WTC11 (cell line): ENCODE results near the gene IL1RAPL2.

Experiments
- HMGXB4 ChIP-seq: sonication (generic); formaldehyde crosslinking; IDR thresholded peaks from 2 replicates; pipeline ENCODE4 v1.8.1; 2023; ENCODE audit warnings: mild to moderate bottlenecking, moderate library complexity, missing genetic modification reagents
- NFYB ChIP-seq: sonication (generic); formaldehyde crosslinking; conservative IDR thresholded peaks from 2 replicates; pipeline ENCODE4 v1.8.0; 2022; ENCODE audit warnings: low read depth, missing genetic modification reagents
- RELA ChIP-seq: sonication (generic); formaldehyde crosslinking; IDR thresholded peaks from 2 replicates; pipeline ENCODE4 v1.8.1; 2022; ENCODE audit warnings: missing genetic modification reagents, mild to moderate bottlenecking, borderline replicate concordance
- TP53 ChIP-seq: sonication (generic); formaldehyde crosslinking; IDR thresholded peaks from 2 replicates; pipeline ENCODE4 v1.8.1; 2023; ENCODE audit warnings: mild to moderate bottlenecking, missing genetic modification reagents
- ZNF138 ChIP-seq: sonication (generic); formaldehyde crosslinking; conservative IDR thresholded peaks from 2 replicates; pipeline ENCODE4 v1.8.1; 2022; ENCODE audit warnings: mild to moderate bottlenecking, moderate library complexity, missing genetic modification reagents
- ZNF263 ChIP-seq: sonication (generic); formaldehyde crosslinking; IDR thresholded peaks from 2 replicates; pipeline ENCODE4 v1.8.1; 2022; ENCODE audit warnings: low read depth, mild to moderate bottlenecking, moderate library complexity, missing genetic modification reagents
- ZNF671 ChIP-seq: fragments of 250-450 bp; sonication (Bioruptor Pico); IDR thresholded peaks from 2 replicates; pipeline ENCODE4 v1.8.0; 2021; ENCODE audit warnings: mild to moderate bottlenecking
- TF ChIP-seq, protein P1 (sequence below): sonication (generic); formaldehyde crosslinking; IDR thresholded peaks from 2 replicates; pipeline ENCODE4 v1.8.1; 2022; ENCODE audit warnings: low read depth, missing genetic modification reagents, borderline replicate concordance
- TF ChIP-seq, protein P2 (sequence below): fragments of 200-600 bp; IDR thresholded peaks from 2 replicates; pipeline ENCODE4 v1.8.0; 2022; ENCODE audit warnings: antibody characterized with exemption
- TF ChIP-seq, protein P3 (sequence below): sonication (generic); formaldehyde crosslinking; IDR thresholded peaks from 2 replicates; pipeline ENCODE4 v1.8.0; 2022; ENCODE audit warnings: mild to moderate bottlenecking, missing genetic modification reagents
- TF ChIP-seq, protein P4 (sequence below): sonication (generic); formaldehyde crosslinking; IDR thresholded peaks from 2 replicates; pipeline ENCODE4 v1.8.0; 2022; ENCODE audit warnings: mild to moderate bottlenecking, missing genetic modification reagents

DNA sequence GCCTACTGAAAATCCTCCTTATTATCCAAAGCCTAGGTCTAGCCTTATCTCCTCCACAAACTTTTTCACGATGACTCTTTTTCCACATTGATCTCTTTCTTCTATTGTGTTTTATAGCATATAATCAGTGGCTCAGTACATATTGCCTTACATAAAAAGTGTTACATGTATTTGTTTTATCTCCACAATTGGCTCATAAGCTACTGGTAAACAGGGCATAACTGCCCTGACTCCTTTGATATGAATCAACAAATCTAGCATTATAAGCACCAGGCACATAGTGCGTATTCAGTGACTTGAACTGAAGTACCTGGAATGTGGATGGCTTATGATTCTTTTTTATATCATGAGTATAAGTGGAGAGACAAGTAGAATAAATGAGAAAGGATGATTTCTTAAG is 447.7 kb downstream of the IL1RAPL2 start:
- TF ChIP-seq, protein P1, sequence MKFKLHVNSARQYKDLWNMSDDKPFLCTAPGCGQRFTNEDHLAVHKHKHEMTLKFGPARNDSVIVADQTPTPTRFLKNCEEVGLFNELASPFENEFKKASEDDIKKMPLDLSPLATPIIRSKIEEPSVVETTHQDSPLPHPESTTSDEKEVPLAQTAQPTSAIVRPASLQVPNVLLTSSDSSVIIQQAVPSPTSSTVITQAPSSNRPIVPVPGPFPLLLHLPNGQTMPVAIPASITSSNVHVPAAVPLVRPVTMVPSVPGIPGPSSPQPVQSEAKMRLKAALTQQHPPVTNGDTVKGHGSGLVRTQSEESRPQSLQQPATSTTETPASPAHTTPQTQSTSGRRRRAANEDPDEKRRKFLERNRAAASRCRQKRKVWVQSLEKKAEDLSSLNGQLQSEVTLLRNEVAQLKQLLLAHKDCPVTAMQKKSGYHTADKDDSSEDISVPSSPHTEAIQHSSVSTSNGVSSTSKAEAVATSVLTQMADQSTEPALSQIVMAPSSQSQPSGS, result no peak
- TF ChIP-seq, protein P2, sequence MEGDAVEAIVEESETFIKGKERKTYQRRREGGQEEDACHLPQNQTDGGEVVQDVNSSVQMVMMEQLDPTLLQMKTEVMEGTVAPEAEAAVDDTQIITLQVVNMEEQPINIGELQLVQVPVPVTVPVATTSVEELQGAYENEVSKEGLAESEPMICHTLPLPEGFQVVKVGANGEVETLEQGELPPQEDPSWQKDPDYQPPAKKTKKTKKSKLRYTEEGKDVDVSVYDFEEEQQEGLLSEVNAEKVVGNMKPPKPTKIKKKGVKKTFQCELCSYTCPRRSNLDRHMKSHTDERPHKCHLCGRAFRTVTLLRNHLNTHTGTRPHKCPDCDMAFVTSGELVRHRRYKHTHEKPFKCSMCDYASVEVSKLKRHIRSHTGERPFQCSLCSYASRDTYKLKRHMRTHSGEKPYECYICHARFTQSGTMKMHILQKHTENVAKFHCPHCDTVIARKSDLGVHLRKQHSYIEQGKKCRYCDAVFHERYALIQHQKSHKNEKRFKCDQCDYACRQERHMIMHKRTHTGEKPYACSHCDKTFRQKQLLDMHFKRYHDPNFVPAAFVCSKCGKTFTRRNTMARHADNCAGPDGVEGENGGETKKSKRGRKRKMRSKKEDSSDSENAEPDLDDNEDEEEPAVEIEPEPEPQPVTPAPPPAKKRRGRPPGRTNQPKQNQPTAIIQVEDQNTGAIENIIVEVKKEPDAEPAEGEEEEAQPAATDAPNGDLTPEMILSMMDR, result no peak
- TF ChIP-seq ZNF263 (CRISPR knock-in tag) (no peak), RELA (no peak), ZNF138 (no peak), ZNF671 (CRISPR knock-in tag) (no peak), HMGXB4 (CRISPR knock-in tag) (no peak), NFYB (no peak), TP53 (CRISPR knock-in tag) (no peak)
- TF ChIP-seq, protein P3, sequence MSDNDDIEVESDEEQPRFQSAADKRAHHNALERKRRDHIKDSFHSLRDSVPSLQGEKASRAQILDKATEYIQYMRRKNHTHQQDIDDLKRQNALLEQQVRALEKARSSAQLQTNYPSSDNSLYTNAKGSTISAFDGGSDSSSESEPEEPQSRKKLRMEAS, result no peak
- TF ChIP-seq, protein P4, sequence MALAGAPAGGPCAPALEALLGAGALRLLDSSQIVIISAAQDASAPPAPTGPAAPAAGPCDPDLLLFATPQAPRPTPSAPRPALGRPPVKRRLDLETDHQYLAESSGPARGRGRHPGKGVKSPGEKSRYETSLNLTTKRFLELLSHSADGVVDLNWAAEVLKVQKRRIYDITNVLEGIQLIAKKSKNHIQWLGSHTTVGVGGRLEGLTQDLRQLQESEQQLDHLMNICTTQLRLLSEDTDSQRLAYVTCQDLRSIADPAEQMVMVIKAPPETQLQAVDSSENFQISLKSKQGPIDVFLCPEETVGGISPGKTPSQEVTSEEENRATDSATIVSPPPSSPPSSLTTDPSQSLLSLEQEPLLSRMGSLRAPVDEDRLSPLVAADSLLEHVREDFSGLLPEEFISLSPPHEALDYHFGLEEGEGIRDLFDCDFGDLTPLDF (CRISPR knock-in tag), result no peak
